Left ventricle myocardium superior (tissue), 1 donor: Measurements from ENCODE around the gene VPS13D. TPM values are rescaled to one million over a fixed set of nuclear protein-coding genes. Genes with fewer than 3 reads are reported as not detected.
"Not testable (repeated sequence)": the region's sequence is repeated elsewhere in the genome, so short reads cannot be mapped to it uniquely, and the experiment has no call there.

Experiments
- ATAC-seq: fragments of 200-7000 bp; cut with Tn5 transposase; one replicate; pipeline ENCODE4 v1.9.1; 2020; ENCODE audit warnings: mild to moderate bottlenecking, moderate library complexity
- DNase-seq: peaks from one replicate; pipeline ENCODE4 v3.0.0-alpha.2; 2020
- intact Hi-C: fragments of 100-400 bp; cut with micrococcal nuclease; formaldehyde crosslinking; loops from one replicate; pipeline ENCODE4 v1.11.0; 2022
- total RNA-seq: library from RNA; stranded (reverse); fragmentation: NEBNext Ultra II Directional; extraction: Animal tissue kit (Norgen Biotek cat#: 25700); gene quantifications from one replicate; pipeline ENCODE4 v1.2.1, GENCODE V29; 2021
- donor health status: DM: no; HTN: yes; CAD: no; lungs with severe emphysema.

Gene VPS13D
- total RNA-seq, 1 donor from 2014 or later = 112 TPM

- DNase-seq (no peak), ATAC-seq (no peak)
- intact Hi-C loops = no loop called here
Measured at GRCh38 chr1:12529640-12530174, 299.9 kb downstream of the VPS13D start.

DNA sequence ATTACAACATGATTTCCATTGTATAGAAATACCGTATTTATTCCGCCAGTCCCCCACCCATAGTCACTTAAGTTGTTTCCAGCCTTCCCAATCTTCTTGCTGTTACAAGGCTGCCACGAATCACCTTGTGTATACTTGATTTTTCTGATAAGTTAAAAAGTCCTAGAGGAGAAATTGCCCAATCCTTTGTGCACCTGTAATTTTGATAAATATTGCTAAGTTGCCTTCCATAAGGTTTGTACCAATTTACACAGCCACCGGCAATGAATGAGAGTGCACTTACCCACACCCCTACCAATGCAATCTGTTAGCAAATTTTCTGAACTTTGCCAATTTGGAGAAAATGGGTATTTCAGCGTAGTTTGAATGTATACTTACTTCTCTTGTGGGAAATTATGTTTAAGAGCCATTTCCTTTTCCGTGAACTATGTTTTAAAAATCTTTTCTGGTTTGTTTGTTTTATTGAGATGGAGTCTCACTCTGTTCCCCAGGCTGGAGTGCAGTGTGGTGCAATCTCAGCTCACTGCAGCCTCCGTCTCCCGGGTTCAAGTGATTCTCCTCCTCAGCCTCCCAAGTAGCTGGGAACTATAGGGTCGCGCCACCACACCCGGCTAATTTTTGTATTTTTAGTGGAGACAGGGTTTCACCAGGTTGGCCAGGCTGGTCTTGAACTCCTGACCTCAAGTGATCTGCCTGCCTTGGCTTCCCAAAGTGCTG lies 300.8 kb downstream of the VPS13D start:
- intact Hi-C loops = no loop called here
- ATAC-seq = no peak
- no peak for DNase-seq

- DNase-seq = no peak
- intact Hi-C loops = no loop called here
- ATAC-seq = no peak
Measured at GRCh38 chr1:12531179-12531499, 301.3 kb downstream of the VPS13D start.

- no peak for ATAC-seq
- intact Hi-C loops = no loop called here
- DNase-seq = no peak
Measured at GRCh38 chr1:12532405-12533315, 302.8 kb downstream of the VPS13D start.

- no peak for DNase-seq
- intact Hi-C loops = no loop called here
- no peak for ATAC-seq
Measured at GRCh38 chr1:12536023-12536639, 306.3 kb downstream of the VPS13D start.

GRCh38 chr1:12537294-12537693 lies 307.5 kb downstream of the VPS13D start:
- no peak for DNase-seq
- intact Hi-C loops = no loop called here
- ATAC-seq = no peak

GRCh38 chr1:12537906-12538461 lies 308.2 kb downstream of the VPS13D start:
- DNase-seq (no peak), ATAC-seq (no peak)
- intact Hi-C loops = no loop called here

- ATAC-seq, DNase-seq, intact Hi-C loops: not testable (repeated sequence)
Measured at GRCh38 chr1:12538536-12538935, 308.7 kb downstream of the VPS13D start.

DNA sequence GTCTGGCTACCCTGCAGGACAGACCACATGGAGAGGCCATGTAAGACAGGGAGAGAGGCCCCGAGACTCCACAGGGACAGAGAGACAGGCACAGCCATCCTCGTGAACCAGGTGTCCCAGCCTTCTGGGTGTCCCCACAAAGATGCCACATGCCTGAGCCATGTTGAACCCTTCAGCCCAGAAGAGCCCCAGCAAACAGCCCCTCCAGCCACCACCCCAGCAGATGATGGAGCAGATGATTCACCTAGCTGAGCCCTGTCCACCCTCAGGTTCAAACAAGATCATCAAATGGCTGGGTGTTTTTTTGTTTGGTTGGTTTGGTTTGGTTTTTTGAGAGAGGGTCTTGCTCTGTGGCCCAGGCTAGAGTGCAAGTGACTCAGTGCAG lies 309.5 kb downstream of the VPS13D start:
- intact Hi-C loops = no loop called here
- no peak for ATAC-seq
- no peak for DNase-seq

GRCh38 chr1:12539705-12540579 lies 310.1 kb downstream of the VPS13D start:
- DNase-seq = peak; percentile 88
- peak; percentile 88 for ATAC-seq
- intact Hi-C loops = no loop called here

DNA sequence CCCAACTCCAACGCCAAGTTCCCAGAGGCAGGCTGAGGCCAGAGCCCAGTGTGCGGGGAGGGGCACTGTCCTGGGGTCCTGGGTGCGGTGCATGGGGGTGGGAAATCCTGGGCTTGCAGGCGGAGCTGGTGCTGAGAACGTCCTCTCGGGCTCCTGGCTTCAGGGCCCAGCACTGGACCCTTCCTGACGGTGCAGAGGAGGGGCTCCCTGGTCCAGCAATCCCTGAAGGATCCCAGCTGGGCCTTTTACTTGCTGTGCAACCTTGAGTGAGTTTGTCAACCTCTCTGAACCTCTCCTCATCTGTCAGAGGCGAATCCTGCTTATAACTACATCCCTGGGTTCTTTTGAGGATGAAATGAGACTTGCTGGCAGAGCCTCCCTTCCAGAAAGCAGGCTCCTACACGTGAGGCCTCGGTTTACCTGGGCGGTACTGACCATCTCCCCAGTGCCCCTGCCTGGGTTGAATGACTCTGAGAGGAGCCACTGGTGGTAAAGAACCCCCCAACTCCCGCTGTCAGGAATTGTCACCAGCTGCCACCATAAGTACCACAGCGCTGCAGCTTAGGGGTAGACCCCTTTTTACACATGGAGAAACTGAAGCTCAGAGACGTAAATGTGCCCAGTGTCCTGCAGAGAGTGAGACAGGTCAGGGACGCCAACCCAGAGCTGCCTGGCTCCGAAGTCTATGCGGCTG lies 310.9 kb downstream of the VPS13D start:
- no peak for ATAC-seq
- no peak for DNase-seq
- intact Hi-C loops = no loop called here

GRCh38 chr1:12541274-12542137 lies 311.7 kb downstream of the VPS13D start:
- peak; percentile 73 for DNase-seq
- peak; percentile 48 for ATAC-seq
- intact Hi-C loops = no loop called here

DNA sequence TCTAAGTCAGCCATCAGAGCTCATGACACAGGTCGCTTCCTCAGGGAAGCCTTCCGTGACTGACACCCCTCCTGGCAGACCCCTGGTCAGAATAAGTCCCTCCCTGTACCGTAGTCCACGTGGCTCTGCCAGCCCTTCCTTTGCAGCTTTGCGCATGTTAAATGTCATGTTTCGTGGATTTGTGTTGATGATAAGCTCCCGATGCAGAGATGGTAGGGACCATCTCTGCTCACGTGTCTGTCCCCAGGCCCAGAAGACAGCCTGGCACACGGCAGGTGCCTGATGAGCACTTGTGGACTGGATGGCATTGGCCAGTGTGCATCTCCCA lies 312.3 kb downstream of the VPS13D start:
- no peak for ATAC-seq
- intact Hi-C loops = no loop called here
- no peak for DNase-seq

- DNase-seq = no peak
- intact Hi-C loops = no loop called here
Measured at GRCh38 chr1:12542616-12543592, 313.1 kb downstream of the VPS13D start.

GRCh38 chr1:12543740-12544154 lies 313.9 kb downstream of the VPS13D start:
- intact Hi-C loops = no loop called here
- ATAC-seq (no peak), DNase-seq (no peak)

More at GRCh38 chr1:12542616-12543592, 313.1 kb downstream of the VPS13D start:
- ATAC-seq = no peak

GRCh38 chr1:12544357-12544756 lies 314.5 kb downstream of the VPS13D start:
- DNase-seq = no peak
- intact Hi-C loops = no loop called here
- no peak for ATAC-seq
